AG10803 (cell line): ENCODE data around the gene DARS1.

Experiments used
- DNase-seq: peaks from one replicate; pipeline ENCODE4 v3.0.0; 2010; ENCODE audit warnings: low read depth
- H3K4me3 ChIP-seq: 2 replicates; pipeline ENCODE4 v1.5.1; 2011; ENCODE audit warnings: mild to moderate bottlenecking, low read length, control low read depth
- TF ChIP-seq, protein P1 (sequence below): conservative IDR thresholded peaks from 2 replicates; pipeline ENCODE4 v1.5.1; 2011; ENCODE audit warnings: mild to moderate bottlenecking, low read length, control low read depth, inconsistent platforms

DARS1 gene

DNA sequence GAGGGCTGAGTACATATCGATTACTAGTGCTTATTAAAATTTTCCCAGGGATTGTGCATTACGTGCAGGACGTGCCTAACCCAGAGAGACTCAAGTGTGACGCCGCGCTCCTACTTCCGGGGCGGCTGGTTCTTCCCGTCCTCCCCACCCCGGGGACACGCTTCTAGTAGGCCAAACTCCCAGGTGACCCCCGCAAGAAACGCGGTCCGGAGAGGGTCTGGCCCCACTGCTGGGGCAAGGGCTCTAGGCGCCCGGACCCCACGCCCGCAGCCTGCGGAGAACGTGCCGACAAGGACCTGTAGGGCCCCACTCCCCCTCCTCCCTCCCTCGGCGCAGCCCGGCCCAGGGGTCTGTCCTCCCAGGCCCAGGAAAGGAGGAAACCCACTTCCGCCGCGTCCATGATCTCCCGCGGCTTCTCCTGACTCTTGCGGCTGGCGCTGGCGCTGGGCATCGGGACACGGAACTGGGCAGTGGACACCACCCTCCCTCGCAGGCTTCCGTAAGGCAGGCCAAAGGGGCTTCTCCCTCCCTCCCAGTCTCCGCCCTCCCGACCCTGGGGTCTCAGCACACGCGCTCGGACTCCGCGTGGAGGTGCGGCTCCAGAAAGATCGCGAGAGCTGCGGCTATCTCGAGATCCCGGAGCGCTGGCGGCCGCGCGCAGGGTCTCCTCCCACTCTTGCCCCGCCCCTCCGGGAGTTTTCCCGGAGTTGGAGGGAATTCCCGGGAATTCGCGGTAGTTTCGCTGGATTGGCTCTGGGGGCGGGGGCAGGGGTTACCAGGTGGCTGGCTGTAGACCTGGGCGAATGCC, at the start of gene DARS1:
Gene DARS1, minus strand, starts transcription at position 609 of the 808 bp plus-strand sequence. Its CDS starts 158 bp downstream, at position 451.
- peak within 1 kb of the TSS; percentile 94 for H3K4me3 ChIP-seq
- TF ChIP-seq, protein P1, sequence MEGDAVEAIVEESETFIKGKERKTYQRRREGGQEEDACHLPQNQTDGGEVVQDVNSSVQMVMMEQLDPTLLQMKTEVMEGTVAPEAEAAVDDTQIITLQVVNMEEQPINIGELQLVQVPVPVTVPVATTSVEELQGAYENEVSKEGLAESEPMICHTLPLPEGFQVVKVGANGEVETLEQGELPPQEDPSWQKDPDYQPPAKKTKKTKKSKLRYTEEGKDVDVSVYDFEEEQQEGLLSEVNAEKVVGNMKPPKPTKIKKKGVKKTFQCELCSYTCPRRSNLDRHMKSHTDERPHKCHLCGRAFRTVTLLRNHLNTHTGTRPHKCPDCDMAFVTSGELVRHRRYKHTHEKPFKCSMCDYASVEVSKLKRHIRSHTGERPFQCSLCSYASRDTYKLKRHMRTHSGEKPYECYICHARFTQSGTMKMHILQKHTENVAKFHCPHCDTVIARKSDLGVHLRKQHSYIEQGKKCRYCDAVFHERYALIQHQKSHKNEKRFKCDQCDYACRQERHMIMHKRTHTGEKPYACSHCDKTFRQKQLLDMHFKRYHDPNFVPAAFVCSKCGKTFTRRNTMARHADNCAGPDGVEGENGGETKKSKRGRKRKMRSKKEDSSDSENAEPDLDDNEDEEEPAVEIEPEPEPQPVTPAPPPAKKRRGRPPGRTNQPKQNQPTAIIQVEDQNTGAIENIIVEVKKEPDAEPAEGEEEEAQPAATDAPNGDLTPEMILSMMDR = no peak

DNA sequence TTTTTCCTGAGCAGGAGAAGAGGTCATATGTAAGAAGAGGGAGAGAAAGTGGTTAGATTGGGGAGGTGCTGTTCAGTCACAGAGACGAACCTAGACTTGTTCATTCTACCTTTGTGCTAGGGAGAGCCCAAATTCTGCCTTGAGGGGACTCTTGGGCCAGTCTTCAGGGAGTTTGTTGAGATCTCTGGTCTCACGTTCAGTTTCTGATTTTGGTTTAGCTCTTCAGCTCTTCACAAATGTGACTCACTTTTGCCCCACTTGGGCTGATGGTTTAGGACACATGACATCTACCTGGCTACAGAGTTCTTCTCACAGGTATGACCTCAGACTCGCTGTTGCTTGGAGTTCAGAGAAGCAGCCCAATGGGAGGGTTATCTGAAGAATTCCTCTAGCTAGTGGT, 49.2 kb upstream of the DARS1 start:
- TF ChIP-seq, protein P1 = no peak
- DNase-seq = no peak
- no peak overlapping the region for H3K4me3 ChIP-seq

More for the DNA sequence above, at the start of gene DARS1:
- peak; percentile 91 for DNase-seq

GRCh38 chr2:136032817-136033535, 47.5 kb upstream of the DARS1 start:
- TF ChIP-seq, protein P1 = no peak

DNA sequence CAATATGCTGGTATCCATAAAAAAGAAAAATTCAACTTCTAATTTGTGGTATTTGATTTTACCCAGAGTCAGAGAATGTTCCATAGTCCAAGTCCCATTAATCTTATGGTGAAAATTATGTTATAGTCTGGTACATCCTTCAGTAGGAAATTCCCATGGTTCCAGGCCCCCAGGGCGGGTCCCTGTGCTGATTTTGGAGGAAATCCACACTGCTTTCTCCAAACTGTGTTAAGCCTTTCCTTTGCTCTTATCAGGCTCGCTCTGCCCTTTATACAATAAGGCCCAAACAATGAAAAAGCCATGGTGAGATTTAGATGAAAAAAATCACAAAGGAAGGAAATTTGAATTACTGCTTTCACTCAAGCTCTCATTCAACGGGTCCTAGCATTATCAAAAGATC, 46.8 kb upstream of the DARS1 start:
- TF ChIP-seq, protein P1 = no peak
- no peak for DNase-seq
- H3K4me3 ChIP-seq = no peak overlapping the region

More at GRCh38 chr2:136032817-136033535, 47.5 kb upstream of the DARS1 start:
- H3K4me3 ChIP-seq = no peak overlapping the region
- no peak for DNase-seq

GRCh38 chr2:136031711-136032110, 46.3 kb upstream of the DARS1 start:
- no peak for DNase-seq
- TF ChIP-seq, protein P1 = no peak
- no peak overlapping the region for H3K4me3 ChIP-seq

GRCh38 chr2:136030406-136030805, 45.0 kb upstream of the DARS1 start:
- TF ChIP-seq, protein P1 = no peak
- DNase-seq = no peak
- no peak overlapping the region for H3K4me3 ChIP-seq
